Choroid plexus epithelial cell (primary cell): ENCODE data around the gene RAD51B.
"Not testable (repeated sequence)": the region's sequence is repeated elsewhere in the genome, so short reads cannot be mapped to it uniquely, and the experiment has no call there.

ENCODE experiments used
- DNase-seq: peaks from one replicate; pipeline ENCODE4 v3.0.0-alpha.2; 2010; ENCODE audit warnings: low read depth
- H3K4me3 ChIP-seq: 2 replicates; pipeline ENCODE4 v1.5.1; 2011; ENCODE audit warnings: low read depth, mild to moderate bottlenecking, control low read depth, low read length, moderate library complexity
- TF ChIP-seq, protein P1 (sequence below): conservative IDR thresholded peaks from 2 replicates; pipeline ENCODE4 v1.5.1; 2011; ENCODE audit warnings: low read depth, mild to moderate bottlenecking, control low read depth, inconsistent platforms, low read length, moderate library complexity

Gene RAD51B

DNA sequence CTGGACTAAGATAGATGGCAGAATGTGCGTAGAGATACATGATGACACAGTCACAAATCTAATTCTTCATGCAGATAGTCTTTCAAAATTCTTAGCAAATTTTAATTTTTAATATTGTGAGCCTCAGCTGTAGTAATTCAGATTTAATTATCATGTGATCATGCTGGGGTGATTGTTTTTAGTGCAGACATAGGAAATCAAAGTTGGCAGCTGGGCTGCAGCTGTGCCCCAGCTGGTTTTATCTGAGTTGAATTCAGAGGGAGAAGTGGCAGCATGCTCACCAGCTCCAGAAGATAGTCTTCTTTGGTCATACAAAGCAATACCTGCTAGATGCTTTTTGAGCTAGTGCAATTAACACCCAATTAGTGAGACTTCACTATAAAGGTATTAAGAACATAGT lies 292.9 kb downstream of the RAD51B start:
- no peak overlapping the region for H3K4me3 ChIP-seq
- no peak for DNase-seq
- TF ChIP-seq, protein P1, sequence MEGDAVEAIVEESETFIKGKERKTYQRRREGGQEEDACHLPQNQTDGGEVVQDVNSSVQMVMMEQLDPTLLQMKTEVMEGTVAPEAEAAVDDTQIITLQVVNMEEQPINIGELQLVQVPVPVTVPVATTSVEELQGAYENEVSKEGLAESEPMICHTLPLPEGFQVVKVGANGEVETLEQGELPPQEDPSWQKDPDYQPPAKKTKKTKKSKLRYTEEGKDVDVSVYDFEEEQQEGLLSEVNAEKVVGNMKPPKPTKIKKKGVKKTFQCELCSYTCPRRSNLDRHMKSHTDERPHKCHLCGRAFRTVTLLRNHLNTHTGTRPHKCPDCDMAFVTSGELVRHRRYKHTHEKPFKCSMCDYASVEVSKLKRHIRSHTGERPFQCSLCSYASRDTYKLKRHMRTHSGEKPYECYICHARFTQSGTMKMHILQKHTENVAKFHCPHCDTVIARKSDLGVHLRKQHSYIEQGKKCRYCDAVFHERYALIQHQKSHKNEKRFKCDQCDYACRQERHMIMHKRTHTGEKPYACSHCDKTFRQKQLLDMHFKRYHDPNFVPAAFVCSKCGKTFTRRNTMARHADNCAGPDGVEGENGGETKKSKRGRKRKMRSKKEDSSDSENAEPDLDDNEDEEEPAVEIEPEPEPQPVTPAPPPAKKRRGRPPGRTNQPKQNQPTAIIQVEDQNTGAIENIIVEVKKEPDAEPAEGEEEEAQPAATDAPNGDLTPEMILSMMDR, result no peak

DNA sequence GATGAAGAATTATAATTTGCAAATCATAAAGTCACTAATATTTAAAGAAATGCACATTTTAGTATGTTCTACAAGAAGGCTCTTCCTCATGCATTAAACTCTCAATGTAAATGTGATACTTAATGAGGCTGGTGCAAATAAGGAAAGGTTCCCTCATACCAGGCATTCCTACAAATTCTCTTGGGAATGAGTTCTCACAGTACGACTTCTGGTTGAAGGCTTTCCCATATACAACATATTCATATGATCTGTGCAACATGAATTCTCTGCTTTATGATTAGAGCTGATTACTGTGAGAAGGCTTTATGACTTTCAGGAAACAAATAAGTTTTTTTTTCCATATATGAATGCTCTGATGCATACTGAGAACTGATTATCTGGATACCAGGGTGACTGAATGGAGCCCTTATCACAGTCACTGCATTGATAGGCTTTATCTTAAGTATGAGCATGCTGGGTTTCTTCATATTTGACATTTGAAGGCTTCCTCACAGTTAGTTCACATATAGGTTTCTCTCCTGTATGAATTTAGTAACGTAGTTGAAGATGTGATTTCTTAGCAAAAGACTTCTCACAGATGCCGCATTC lies 293.9 kb downstream of the RAD51B start:
- TF ChIP-seq, protein P1, result no peak
- peak; percentile 58 for DNase-seq

GRCh38 chr14:68115952-68116351 lies 296.4 kb downstream of the RAD51B start:
- H3K4me3 ChIP-seq, DNase-seq: not testable (repeated sequence)

More for the DNA sequence above, 293.9 kb downstream of the RAD51B start:
- no peak overlapping the region for H3K4me3 ChIP-seq

- H3K4me3 ChIP-seq, result no peak overlapping the region
- no peak for DNase-seq
- TF ChIP-seq, protein P1, result no peak
These were observed 303.1 kb downstream of the RAD51B start for GRCh38 chr14:68122651-68123050.

GRCh38 chr14:68124050-68124449 lies 304.5 kb downstream of the RAD51B start:
- DNase-seq, result no peak
- H3K4me3 ChIP-seq, result no peak overlapping the region
- TF ChIP-seq, protein P1, result no peak

GRCh38 chr14:68124979-68125731 lies 305.6 kb downstream of the RAD51B start:
- peak; percentile 70 for DNase-seq
- H3K4me3 ChIP-seq, result no peak overlapping the region
- TF ChIP-seq, protein P1, result no peak

DNA sequence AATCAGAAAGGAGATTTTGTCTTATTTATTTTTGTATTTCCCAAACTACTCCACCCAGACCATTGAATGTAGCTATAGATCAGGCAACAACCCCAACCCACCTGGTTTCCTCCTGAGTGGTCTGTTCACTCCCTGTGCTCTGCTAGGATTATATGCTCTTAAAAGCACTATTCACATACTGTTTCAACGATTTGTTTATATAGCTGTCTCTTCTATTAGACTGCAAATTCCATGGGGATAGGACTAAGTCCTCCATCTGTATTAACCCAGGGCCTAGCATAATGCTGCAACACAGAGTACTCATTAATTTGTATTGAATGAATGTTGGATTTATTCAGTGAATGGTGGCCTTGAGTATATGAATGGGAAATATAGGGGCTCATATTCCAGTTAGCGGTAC lies 307.6 kb downstream of the RAD51B start:
- H3K4me3 ChIP-seq, result no peak overlapping the region
- TF ChIP-seq, protein P1, result no peak
- no peak for DNase-seq
